Measurements from ENCODE around the gene CER1.

DNA sequence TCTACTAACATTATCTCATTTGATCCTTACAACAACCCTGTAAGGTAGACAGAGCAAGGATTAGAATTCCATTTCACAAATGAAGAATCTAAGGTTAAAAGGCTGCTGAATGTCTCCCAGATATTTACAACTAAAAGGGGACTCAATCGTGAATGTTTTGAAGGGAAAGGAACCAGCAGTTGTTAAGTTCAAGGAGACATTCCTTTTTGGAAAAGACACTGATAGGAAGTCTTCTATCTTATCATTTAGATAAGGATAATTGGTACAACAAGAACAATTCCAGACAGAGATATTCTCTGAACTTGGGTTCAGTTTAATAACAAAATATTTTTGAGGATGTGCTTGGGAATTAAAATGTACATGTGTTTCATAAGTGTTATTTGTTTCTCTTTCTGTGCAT lies 37.5 kb upstream of the CER1 start:
- TF ChIP-seq EP300 (IDR thresholded peaks at IDR 0.05) (no peak), POLR2A (IDR thresholded peaks at IDR 0.05) (no peak)
- TF ChIP-seq, protein P1, sequence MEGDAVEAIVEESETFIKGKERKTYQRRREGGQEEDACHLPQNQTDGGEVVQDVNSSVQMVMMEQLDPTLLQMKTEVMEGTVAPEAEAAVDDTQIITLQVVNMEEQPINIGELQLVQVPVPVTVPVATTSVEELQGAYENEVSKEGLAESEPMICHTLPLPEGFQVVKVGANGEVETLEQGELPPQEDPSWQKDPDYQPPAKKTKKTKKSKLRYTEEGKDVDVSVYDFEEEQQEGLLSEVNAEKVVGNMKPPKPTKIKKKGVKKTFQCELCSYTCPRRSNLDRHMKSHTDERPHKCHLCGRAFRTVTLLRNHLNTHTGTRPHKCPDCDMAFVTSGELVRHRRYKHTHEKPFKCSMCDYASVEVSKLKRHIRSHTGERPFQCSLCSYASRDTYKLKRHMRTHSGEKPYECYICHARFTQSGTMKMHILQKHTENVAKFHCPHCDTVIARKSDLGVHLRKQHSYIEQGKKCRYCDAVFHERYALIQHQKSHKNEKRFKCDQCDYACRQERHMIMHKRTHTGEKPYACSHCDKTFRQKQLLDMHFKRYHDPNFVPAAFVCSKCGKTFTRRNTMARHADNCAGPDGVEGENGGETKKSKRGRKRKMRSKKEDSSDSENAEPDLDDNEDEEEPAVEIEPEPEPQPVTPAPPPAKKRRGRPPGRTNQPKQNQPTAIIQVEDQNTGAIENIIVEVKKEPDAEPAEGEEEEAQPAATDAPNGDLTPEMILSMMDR (IDR thresholded peaks at IDR 0.05): no peak

Measured in tibial nerve (tissue), 4 donors.